GM19023 (cell line): ENCODE data around the gene DNAH9.

Experiments used
- ATAC-seq: cut with Tn5 transposase; IDR thresholded peaks from one replicate; pipeline ENCODE4 v1.9.1; 2021; ENCODE audit warnings: mild to moderate bottlenecking, moderate library complexity; ENCODE audit not compliant: unreplicated experiment

DNAH9 gene

GRCh38 chr17:11823862-11824261 is 225.6 kb downstream of the DNAH9 start:
- no peak for ATAC-seq

GRCh38 chr17:11825572-11826209 is 227.4 kb downstream of the DNAH9 start:
- ATAC-seq = no peak

GRCh38 chr17:11832401-11833137 is 234.3 kb downstream of the DNAH9 start:
- ATAC-seq = no peak

GRCh38 chr17:11836508-11836907 is 238.2 kb downstream of the DNAH9 start:
- ATAC-seq = no peak

GRCh38 chr17:11840052-11840451 is 241.8 kb downstream of the DNAH9 start:
- no peak for ATAC-seq

- no peak for ATAC-seq
These were observed 242.6 kb downstream of the DNAH9 start for GRCh38 chr17:11840831-11841230.

GRCh38 chr17:11848330-11848729 is 250.1 kb downstream of the DNAH9 start:
- ATAC-seq = no peak

- ATAC-seq = no peak
These were observed 254.0 kb downstream of the DNAH9 start for GRCh38 chr17:11852231-11852630.

GRCh38 chr17:11852912-11853311 is 254.6 kb downstream of the DNAH9 start:
- ATAC-seq = no peak

GRCh38 chr17:11853321-11854151 is 255.3 kb downstream of the DNAH9 start:
- ATAC-seq = no peak

GRCh38 chr17:11855306-11855705 is 257.0 kb downstream of the DNAH9 start:
- ATAC-seq = no peak

- ATAC-seq = no peak
These were observed 258.7 kb downstream of the DNAH9 start for GRCh38 chr17:11857006-11857405.

DNA sequence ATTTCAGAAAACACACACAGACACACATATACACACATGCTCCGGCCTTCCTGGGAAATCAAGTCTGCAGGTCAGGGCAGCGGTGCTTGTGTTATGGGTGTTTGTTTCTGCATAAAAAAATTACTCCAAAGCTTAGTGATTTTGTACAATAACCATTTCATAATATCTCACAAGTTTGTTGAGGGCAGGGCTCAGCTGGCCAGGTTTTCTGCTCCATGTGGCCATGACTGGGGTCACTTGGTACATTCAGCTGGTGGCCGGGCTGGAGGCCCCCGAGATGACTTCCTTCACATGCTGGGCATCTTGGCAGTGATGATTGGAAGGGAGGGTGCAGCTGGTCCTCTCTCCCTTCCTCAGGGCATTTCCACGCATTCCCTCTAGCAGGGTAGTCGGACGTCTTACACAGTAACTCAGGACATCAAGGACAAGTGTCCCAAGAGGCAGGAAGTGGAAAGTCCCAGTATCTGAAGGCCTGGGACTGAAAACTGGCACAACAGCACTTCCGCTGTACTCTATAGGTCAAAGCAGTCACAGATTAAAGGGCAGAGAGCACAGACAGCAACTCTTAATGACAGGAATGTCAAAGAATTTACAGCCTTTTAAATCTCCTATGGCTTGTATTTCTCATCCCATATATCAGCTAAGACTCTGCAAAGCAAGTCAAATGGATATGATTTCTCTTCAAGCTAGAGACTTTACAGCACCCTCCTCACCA is 271.6 kb downstream of the DNAH9 start:
- no peak for ATAC-seq

GRCh38 chr17:11871773-11872172 is 273.5 kb downstream of the DNAH9 start:
- ATAC-seq = no peak

GRCh38 chr17:11874756-11875155 is 276.5 kb downstream of the DNAH9 start:
- ATAC-seq = no peak

- no peak for ATAC-seq
These were observed 282.4 kb downstream of the DNAH9 start for GRCh38 chr17:11880714-11881113.

DNA sequence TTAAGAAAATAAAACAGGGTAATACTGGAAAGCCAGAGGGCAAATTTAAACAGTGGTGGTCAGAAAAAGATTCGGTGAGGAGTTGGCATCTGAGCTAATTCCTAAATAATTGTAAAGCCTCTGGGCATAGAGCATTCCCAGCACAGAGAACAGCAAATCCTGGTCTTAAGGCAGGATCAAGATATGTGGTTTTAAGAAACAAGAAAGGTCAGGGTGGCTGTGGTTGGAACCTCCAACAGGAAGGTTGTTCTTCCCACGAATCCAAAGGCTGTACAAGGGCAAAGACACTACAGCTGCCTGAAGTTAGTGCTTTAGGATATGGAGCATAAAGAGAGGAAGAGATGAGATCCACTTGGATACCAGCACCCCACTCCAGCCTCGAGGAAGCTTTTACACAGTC is 284.4 kb downstream of the DNAH9 start:
- no peak for ATAC-seq

DNA sequence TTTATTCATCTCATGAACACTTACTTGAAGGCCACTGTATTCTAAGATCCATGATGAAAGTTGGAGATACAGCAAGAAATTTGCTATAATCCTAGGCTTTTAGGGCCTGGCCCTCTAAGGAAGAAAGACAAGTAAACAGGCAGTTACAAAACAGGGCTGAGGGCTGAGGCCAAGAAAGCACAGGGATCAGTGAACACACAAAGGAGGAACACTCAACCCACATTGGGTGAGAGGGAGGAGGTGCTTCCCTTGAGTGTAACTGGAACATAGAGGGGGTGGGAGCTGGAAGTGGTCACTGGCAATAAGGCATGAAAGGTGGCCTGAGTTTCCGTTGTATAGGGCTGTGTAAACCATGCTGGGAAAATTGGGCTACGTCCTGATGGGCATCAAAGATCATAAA is 286.8 kb downstream of the DNAH9 start:
- no peak for ATAC-seq

DNA sequence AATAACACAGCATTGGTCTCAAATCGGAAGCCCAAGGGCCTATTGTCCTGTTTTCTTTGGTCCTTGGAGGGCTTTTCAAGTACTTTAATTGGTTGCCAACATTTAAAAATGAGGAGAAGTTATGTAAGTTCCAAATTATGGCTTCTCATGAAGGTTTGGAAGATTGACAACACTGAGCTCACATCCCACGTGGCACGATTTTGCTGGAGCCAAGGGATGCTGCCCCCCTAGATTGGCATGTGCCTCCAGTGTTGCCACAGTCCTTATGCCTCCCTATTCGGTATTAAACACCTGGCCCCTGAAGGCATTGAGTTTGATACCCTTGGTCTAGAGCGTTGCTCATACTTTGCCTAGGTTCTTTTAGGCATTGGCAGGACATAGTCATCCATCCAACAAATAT is 291.0 kb downstream of the DNAH9 start:
- no peak for ATAC-seq

- ATAC-seq = no peak
These were observed 295.6 kb downstream of the DNAH9 start for GRCh38 chr17:11893862-11894261.

DNA sequence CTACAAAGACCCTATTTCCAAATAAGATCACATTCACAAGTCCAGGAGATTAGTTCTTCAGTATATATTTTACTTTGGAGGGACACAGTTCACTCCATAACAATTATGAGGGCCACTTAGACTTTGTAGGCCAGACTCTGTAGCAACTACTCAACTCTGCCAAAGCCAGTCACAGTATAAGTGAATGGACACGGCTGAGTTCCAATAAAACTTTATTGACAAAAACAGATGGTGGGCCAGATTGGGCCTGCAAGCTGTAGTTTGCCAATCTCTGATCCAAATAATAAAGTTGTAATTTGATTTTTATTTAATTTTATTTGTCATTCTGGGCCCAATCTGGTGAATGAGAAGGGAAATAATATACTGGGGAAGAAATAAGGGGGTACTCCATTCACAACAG is 297.9 kb downstream of the DNAH9 start:
- no peak for ATAC-seq
